ENCODE measurements around the gene CELA1.

DNA sequence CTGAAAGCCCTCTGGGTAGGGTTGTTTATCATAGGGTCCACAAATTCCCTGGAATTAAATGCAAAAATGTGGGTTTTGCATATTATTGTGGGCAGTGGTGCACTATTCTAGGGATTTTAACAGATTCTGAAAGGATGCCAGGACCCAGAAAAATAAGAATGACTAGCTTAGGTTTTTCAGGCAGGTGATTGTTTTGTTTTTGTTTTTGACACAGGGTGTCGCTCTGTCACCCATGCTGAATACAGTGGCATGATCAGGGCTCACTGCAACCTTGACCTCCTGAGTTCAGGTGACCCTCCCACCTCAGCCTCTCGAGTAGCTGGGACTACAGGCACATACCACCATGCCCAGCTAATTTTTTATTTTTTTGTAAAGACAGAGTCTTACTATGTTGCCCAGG is 25.5 kb upstream of the CELA1 start:
- TF ChIP-seq CTCF (IDR thresholded peaks at IDR 0.05; ENCODE audit: insufficient read depth, low read length) (no peak), SPI1 (IDR thresholded peaks at IDR 0.05; ENCODE audit: borderline replicate concordance, low read depth) (no peak), GABPA (IDR thresholded peaks at IDR 0.05; ENCODE audit: low read depth) (no peak)

All from HL-60 (cell line).